Hepatocyte (in vitro differentiated cells): ENCODE data around the gene AK5.

Experiments
- CTCF ChIP-seq: fragments of 200-600 bp; sonication (generic); IDR thresholded peaks from 2 replicates; pipeline ENCODE4 v1.5.1; 2016; ENCODE audit warnings: antibody characterized with exemption, mild to moderate bottlenecking; ENCODE audit not compliant: poor library complexity
- EZH2 ChIP-seq: fragments of 200-600 bp; sonication (generic); IDR thresholded peaks from 2 replicates; pipeline ENCODE4 v1.6.1; 2016; ENCODE audit warnings: antibody characterized with exemption, mild to moderate bottlenecking, borderline replicate concordance

GRCh38 chr1:77360256-77360655 lies 78.4 kb downstream of the AK5 start:
- TF ChIP-seq EZH2 (no peak), CTCF (no peak)
